A673 (cell line): ENCODE measurements around the gene RMI2. TPM values are rescaled to one million over a fixed set of nuclear protein-coding genes. Genes with fewer than 3 reads are reported as not detected.
A peak's percentile ranks its signal among the peaks of the same experiment; 100 is the strongest.
"Not testable (repeated sequence)": the region's sequence is repeated elsewhere in the genome, so short reads cannot be mapped to it uniquely, and the experiment has no call there.

Source experiments
- BruUV-seq: library from RNA; stranded (reverse); fragments of 400-500 nt; replicated peaks from 2 replicates; lab custom pipeline; 2021; lab: Mats Ljungman, UMichigan
- CTCF ChIA-PET: fragments of 300-600 bp; sonication (Branson Sonifier 250); formaldehyde crosslinking; loops from one replicate; lab custom pipeline; 2022; ENCODE audit warnings: antibody characterized with exemption; lab: Charles Lee
- POLR2A ChIA-PET: fragments of 300-600 bp; sonication (Branson Sonifier 250); formaldehyde crosslinking; loops from one replicate; lab custom pipeline; 2022; ENCODE audit warnings: antibody characterized with exemption; ENCODE audit not compliant: low non-redundant PET; lab: Charles Lee
- DNase-seq: peaks from one replicate; pipeline ENCODE4 v3.0.0-alpha.2; 2015; ENCODE audit warnings: low spot score
- H3K27ac ChIP-seq: fragments of 200-600 bp; sonication (generic); 2 replicates; pipeline ENCODE4 v1.5.1; 2016; ENCODE audit warnings: mixed run types, low read depth, mild to moderate bottlenecking, mixed read lengths, antibody characterized with exemption, low read length; ENCODE audit not compliant: poor library complexity, severe bottlenecking
- H3K27me3 ChIP-seq: fragments of 200-600 bp; sonication (generic); replicated peaks from 2 replicates; pipeline ENCODE4 v1.6.1; 2017; ENCODE audit warnings: mixed run types, low read depth, mild to moderate bottlenecking, mixed read lengths, antibody characterized with exemption, low read length; ENCODE audit not compliant: insufficient read depth, poor library complexity
- H3K36me3 ChIP-seq: fragments of 200-600 bp; sonication (generic); 2 replicates; pipeline ENCODE4 v1.6.1; 2016; ENCODE audit warnings: mixed run types, mild to moderate bottlenecking, mixed read lengths, antibody characterized with exemption, low read length; ENCODE audit not compliant: insufficient read depth, poor library complexity, severe bottlenecking
- H3K4me1 ChIP-seq: fragments of 200-600 bp; sonication (generic); 2 replicates; pipeline ENCODE4 v1.6.1; 2017; ENCODE audit warnings: mixed run types, mild to moderate bottlenecking, mixed read lengths, antibody characterized with exemption, low read length; ENCODE audit not compliant: insufficient read depth, poor library complexity, severe bottlenecking
- H3K4me3 ChIP-seq: fragments of 200-600 bp; sonication (generic); 2 replicates; pipeline ENCODE4 v1.5.1; 2016; ENCODE audit warnings: low read depth, mixed run types, mild to moderate bottlenecking, mixed read lengths, low read length; ENCODE audit not compliant: poor library complexity, severe bottlenecking
- H3K9me3 ChIP-seq: fragments of 200-600 bp; sonication (generic); 2 replicates; pipeline ENCODE4 v1.6.1; 2016; ENCODE audit warnings: mixed run types, low read depth, mild to moderate bottlenecking, mixed read lengths, antibody characterized with exemption, low read length; ENCODE audit not compliant: poor library complexity, severe bottlenecking
- EZH2 ChIP-seq: fragments of 200-600 bp; sonication (generic); IDR thresholded peaks from 2 replicates; pipeline ENCODE4 v1.6.1; 2017; ENCODE audit warnings: borderline replicate concordance, low read depth, mild to moderate bottlenecking, mixed read lengths, antibody characterized with exemption, low read length; ENCODE audit not compliant: poor library complexity, severe bottlenecking
- intact Hi-C: fragments of 100-400 bp; cut with micrococcal nuclease; formaldehyde crosslinking; loops from one replicate; pipeline ENCODE4 v1.10.0; 2022; ENCODE audit not compliant: unreplicated experiment
- total RNA-seq: library from RNA; stranded (reverse); gene quantifications from 2 replicates; pipeline ENCODE4 v1.2.3, GENCODE V29; 2021
- TF ChIP-seq, protein P1 (sequence below): fragments of 300-800, 200-600 bp; sonication (generic); conservative IDR thresholded peaks from 2 replicates; pipeline ENCODE4 v1.5.1; 2017; ENCODE audit warnings: low read depth, mild to moderate bottlenecking, antibody characterized with exemption, low read length, moderate library complexity, mixed read lengths

The RMI2 gene
- total RNA-seq, 1 experiment from 2014 or later: 28.5 TPM

DNA sequence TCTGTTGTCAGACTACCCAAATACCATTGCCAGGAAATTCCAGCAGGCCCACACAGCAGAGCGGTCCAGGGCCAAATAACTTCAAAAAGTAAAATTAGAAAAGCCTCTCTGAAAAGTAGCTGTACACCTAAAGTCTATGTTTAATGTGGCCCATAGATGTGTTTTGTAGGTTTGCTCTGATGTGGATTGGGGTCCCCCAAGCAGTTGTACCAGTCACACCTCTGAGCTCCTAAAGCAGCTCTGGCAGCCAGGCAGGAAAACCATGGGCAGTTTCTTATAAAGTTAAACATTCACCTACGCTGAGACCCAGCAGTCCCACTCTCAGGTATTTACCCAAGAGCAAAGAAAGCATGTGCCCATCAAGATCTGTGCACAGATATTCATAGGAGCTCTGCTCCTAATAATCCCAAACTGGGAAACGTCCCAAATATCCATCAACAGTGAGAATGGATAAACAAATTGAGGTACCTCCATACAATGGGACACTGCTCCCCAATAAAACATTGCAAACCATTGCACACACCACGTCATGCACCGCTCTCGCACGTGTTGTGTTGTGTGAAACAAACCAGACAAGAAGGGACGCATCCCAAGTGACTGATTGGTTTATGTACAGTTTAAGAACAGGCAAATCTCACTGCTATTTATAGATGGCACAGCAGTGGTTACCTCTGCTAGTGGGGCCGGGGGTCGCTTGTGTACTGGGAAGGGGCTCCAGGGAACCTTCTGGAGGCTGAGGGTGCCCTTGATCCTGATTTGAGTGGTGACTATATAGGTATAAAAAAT, 48.4 kb upstream of the RMI2 start:
- POLR2A ChIA-PET: no interaction called here
- BruUV-seq: no TSS peak
- Histone ChIP-seq H3K9me3 (no peaks in the 10 kb centered on the region), H3K36me3 (no peaks in the 10 kb centered on the region), H3K27ac (no peak overlapping the region), H3K4me3 (no peak overlapping the region), H3K4me1 (no peaks in the 10 kb centered on the region), H3K27me3 (no peaks in the 10 kb centered on the region)
- TF ChIP-seq, protein P1, sequence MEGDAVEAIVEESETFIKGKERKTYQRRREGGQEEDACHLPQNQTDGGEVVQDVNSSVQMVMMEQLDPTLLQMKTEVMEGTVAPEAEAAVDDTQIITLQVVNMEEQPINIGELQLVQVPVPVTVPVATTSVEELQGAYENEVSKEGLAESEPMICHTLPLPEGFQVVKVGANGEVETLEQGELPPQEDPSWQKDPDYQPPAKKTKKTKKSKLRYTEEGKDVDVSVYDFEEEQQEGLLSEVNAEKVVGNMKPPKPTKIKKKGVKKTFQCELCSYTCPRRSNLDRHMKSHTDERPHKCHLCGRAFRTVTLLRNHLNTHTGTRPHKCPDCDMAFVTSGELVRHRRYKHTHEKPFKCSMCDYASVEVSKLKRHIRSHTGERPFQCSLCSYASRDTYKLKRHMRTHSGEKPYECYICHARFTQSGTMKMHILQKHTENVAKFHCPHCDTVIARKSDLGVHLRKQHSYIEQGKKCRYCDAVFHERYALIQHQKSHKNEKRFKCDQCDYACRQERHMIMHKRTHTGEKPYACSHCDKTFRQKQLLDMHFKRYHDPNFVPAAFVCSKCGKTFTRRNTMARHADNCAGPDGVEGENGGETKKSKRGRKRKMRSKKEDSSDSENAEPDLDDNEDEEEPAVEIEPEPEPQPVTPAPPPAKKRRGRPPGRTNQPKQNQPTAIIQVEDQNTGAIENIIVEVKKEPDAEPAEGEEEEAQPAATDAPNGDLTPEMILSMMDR: no peak
- no peak for TF ChIP-seq EZH2
- CTCF ChIA-PET: no interaction called here
- no peak for DNase-seq
- intact Hi-C loops: no loop called here

DNA sequence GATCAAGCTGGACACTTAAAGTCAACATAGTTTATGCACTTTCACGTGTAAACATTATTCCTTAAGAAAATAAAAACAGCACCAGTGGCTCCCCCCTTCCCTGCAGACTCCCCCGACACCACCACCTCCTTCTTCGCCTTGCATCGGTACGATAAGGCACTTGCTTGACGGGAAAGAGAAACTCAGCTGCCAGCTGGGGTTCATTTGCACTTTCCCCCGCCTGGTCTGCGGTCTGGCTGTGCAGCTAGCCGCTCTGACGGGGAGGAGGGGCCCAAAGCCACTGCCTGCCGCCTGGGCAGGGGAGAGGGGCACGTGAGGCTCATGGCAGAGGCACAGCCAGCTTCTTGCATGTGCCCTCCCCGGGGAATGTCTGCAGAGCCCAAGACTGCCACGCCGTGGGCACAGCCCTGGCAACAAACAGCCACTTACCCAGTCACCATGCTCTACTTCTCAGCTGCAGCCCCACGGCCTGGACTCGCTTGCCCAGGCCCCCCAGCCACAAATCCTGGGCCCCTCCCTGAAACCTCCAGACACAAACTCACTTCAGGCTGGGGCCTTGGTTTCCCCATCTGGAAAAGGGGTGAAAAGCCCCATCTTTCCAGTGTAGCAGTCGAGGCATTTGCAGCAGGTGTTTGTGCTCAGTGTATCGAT, 47.6 kb upstream of the RMI2 start:
- no peaks in the 10 kb centered on the region for H3K36me3 ChIP-seq
- intact Hi-C loops: no loop called here
- BruUV-seq: no TSS peak
- no peaks in the 10 kb centered on the region for H3K9me3 ChIP-seq
- H3K27ac ChIP-seq: no peak overlapping the region
- H3K27me3 ChIP-seq: no peaks in the 10 kb centered on the region
- peak; percentile 37 for DNase-seq
- CTCF ChIA-PET: no interaction called here
- no peaks in the 10 kb centered on the region for H3K4me1 ChIP-seq
- TF ChIP-seq, protein P1: no peak
- no peak for TF ChIP-seq EZH2
- no peak overlapping the region for H3K4me3 ChIP-seq
- POLR2A ChIA-PET: no interaction called here

DNA sequence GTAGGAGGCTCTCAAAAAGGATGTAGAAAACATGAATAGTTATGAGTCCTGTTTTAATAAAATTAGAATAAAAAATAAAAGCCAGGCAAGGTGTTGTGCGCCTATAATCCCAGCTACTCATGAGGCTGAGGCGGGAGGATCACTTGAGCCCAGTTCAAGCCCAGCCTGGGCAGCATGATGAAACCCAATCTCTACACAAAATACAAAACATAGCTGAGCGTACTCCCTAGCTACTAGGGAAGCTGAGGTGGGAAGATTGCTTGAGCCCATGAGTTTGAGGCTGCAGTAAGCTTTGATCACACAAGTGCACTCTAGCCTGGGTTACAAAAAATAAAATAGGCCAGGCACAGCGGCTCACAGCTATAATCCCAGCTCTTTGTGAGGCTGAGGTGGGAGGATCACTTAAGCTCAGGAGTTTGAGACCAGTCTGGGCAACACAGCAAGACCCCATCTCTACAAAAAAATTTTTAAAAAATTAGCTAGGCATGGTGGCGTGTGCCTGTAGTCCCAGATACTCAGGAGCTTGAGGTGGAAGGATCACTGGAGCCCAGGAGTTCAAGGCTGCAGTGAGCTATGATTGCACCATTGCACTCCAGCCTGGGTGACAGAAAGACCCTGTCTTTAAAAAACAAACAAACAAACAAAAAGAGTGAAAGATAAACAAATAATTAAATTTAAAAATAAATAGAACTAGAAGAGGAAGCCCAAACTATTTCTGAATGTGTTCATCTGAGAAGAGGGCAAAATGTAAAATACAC, 46.9 kb upstream of the RMI2 start:
- CTCF ChIA-PET: no interaction called here
- no peak overlapping the region for H3K4me3 ChIP-seq
- H3K4me1 ChIP-seq: no peaks in the 10 kb centered on the region
- POLR2A ChIA-PET: no interaction called here
- BruUV-seq: no TSS peak
- no peaks in the 10 kb centered on the region for H3K36me3 ChIP-seq
- H3K9me3 ChIP-seq: no peaks in the 10 kb centered on the region
- no peak for TF ChIP-seq EZH2
- intact Hi-C loops: no loop called here
- H3K27ac ChIP-seq: no peak overlapping the region
- no peaks in the 10 kb centered on the region for H3K27me3 ChIP-seq
- no peak for DNase-seq

DNA sequence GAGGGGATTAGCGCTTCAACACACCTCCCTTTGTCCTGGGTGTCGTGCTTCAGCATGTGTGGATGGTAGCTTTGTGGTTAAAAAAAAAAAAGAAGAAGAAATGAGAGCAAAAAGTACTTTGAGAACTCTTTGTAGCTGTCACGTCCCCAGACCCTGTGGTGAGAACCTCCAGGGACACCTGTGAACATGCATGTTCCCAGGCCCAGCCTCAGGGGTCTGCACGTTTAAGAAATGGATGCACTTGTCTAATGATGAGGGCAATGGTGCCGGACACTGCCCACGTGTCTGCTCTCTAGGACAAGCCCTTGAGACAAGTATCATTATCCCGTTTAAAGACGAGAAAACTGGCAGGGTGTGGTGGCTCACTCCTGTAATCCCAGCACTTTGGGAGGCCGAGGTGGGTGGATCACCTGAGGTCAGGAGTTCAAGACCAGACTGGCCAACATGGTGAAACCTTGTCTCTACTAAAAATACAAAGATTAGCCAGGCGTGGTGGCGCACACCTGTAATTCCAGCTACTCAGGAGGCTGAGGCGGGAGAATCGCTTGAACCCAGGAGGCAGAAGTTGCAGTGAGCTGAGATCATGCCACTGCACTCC, 46.2 kb upstream of the RMI2 start:
- CTCF ChIA-PET, H3K4me3 ChIP-seq, intact Hi-C loops, H3K4me1 ChIP-seq, H3K9me3 ChIP-seq, H3K27ac ChIP-seq, POLR2A ChIA-PET, H3K36me3 ChIP-seq, H3K27me3 ChIP-seq, DNase-seq, BruUV-seq: not testable (repeated sequence)
